Tibial nerve (tissue), 3 donors: ENCODE results near the gene HPGDS.

Source experiments
- POLR2A ChIP-seq, 2 donors: fragments of 450-650 bp; IDR thresholded peaks; one replicate each; pipeline ENCODE4 v1.6.1; 2017; ENCODE audit warnings: antibody characterized with exemption in 2 of 2, mild to moderate bottlenecking in 2 of 2, moderate library complexity in 2 of 2
- TF ChIP-seq, protein P1 (sequence below), 5 experiments: fragments of 200-600 bp in 3 of 5; fragments of 450-650 bp in 2 of 5; sonication (generic) in 3 of 5; IDR thresholded peaks; one replicate each; pipeline ENCODE4 v1.5.1; 2016 to 2019; ENCODE audit warnings: antibody characterized with exemption in 5 of 5, mild to moderate bottlenecking in 3 of 5, moderate library complexity in 2 of 5

- TF ChIP-seq POLR2A (IDR thresholded peaks at IDR 0.05): no peak
- TF ChIP-seq, protein P1, sequence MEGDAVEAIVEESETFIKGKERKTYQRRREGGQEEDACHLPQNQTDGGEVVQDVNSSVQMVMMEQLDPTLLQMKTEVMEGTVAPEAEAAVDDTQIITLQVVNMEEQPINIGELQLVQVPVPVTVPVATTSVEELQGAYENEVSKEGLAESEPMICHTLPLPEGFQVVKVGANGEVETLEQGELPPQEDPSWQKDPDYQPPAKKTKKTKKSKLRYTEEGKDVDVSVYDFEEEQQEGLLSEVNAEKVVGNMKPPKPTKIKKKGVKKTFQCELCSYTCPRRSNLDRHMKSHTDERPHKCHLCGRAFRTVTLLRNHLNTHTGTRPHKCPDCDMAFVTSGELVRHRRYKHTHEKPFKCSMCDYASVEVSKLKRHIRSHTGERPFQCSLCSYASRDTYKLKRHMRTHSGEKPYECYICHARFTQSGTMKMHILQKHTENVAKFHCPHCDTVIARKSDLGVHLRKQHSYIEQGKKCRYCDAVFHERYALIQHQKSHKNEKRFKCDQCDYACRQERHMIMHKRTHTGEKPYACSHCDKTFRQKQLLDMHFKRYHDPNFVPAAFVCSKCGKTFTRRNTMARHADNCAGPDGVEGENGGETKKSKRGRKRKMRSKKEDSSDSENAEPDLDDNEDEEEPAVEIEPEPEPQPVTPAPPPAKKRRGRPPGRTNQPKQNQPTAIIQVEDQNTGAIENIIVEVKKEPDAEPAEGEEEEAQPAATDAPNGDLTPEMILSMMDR (IDR thresholded peaks at IDR 0.05): no peak
Measured at GRCh38 chr4:94256144-94256783, 86.4 kb downstream of the HPGDS start.
